Osteocyte (in vitro differentiated cells): ENCODE results near the gene OXSM. TPM values are rescaled to one million over a fixed set of nuclear protein-coding genes. Genes with fewer than 3 reads are reported as not detected.

Source experiments
- DNase-seq: peaks from one replicate; pipeline ENCODE4 v3.0.0; 2021; ENCODE audit warnings: mixed read lengths; ENCODE audit not compliant: unreplicated experiment; ENCODE audit errors: extremely low spot score
- H3K27ac Mint-ChIP-seq: one replicate; pipeline ENCODE4 v1.8.0; 2021; ENCODE audit warnings: mild to moderate bottlenecking, mixed read lengths; ENCODE audit not compliant: unreplicated experiment
- H3K27me3 Mint-ChIP-seq: one replicate; pipeline ENCODE4 v1.8.0; 2021; ENCODE audit warnings: mixed read lengths; ENCODE audit not compliant: unreplicated experiment
- H3K36me3 Mint-ChIP-seq: one replicate; pipeline ENCODE4 v1.8.0; 2021; ENCODE audit warnings: mixed read lengths; ENCODE audit not compliant: unreplicated experiment
- H3K4me1 Mint-ChIP-seq: one replicate; pipeline ENCODE4 v1.8.0; 2021; ENCODE audit warnings: mixed read lengths; ENCODE audit not compliant: unreplicated experiment
- H3K4me3 Mint-ChIP-seq: one replicate; pipeline ENCODE4 v1.8.0; 2021; ENCODE audit warnings: mild to moderate bottlenecking, moderate library complexity, mixed read lengths; ENCODE audit not compliant: unreplicated experiment
- H3K9me3 Mint-ChIP-seq: one replicate; pipeline ENCODE4 v1.8.0; 2021; ENCODE audit warnings: mixed read lengths; ENCODE audit not compliant: unreplicated experiment
- total RNA-seq: library from RNA; stranded (reverse); gene quantifications from 2 replicates; pipeline ENCODE4 v1.2.1, GENCODE V29; 2021
- TF ChIP-seq, protein P1 (sequence below): fragments of 200-600 bp; sonication (generic); IDR thresholded peaks from 2 replicates; pipeline ENCODE4 v1.5.0; 2021; ENCODE audit warnings: antibody characterized with exemption, mild to moderate bottlenecking, moderate library complexity

The OXSM gene
- total RNA-seq, 1 donor from 2014 or later = 7.7 TPM

DNA sequence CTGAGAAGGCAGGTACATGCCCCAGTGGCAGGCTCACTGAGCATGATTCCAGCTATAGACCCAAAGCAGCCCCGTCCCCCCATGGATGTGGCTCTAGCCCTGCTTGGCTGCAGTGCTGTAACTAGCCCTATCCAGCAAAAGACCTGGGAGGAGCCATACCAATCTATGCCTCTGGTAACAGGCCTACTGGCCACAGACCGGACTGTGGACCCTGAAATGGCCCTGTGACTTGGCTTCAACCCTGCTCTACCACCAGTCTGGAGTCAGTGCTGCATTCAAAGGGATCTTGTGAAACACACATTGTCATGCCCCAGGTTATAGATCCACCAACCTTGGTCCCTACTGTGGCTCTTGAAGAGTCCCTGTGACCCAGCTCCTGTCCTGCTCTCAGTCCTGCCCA lies 46.7 kb downstream of the OXSM start:
- peaks cover 35% of the 10 kb centered on the region for H3K27me3 Mint-ChIP-seq
- TF ChIP-seq, protein P1, sequence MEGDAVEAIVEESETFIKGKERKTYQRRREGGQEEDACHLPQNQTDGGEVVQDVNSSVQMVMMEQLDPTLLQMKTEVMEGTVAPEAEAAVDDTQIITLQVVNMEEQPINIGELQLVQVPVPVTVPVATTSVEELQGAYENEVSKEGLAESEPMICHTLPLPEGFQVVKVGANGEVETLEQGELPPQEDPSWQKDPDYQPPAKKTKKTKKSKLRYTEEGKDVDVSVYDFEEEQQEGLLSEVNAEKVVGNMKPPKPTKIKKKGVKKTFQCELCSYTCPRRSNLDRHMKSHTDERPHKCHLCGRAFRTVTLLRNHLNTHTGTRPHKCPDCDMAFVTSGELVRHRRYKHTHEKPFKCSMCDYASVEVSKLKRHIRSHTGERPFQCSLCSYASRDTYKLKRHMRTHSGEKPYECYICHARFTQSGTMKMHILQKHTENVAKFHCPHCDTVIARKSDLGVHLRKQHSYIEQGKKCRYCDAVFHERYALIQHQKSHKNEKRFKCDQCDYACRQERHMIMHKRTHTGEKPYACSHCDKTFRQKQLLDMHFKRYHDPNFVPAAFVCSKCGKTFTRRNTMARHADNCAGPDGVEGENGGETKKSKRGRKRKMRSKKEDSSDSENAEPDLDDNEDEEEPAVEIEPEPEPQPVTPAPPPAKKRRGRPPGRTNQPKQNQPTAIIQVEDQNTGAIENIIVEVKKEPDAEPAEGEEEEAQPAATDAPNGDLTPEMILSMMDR = no peak
- H3K4me3 Mint-ChIP-seq = no peak overlapping the region
- H3K4me1 Mint-ChIP-seq = no peaks in the 10 kb centered on the region
- H3K9me3 Mint-ChIP-seq = no peaks in the 10 kb centered on the region
- DNase-seq = no peak
- H3K36me3 Mint-ChIP-seq = no peaks in the 10 kb centered on the region
- no peak overlapping the region for H3K27ac Mint-ChIP-seq

DNA sequence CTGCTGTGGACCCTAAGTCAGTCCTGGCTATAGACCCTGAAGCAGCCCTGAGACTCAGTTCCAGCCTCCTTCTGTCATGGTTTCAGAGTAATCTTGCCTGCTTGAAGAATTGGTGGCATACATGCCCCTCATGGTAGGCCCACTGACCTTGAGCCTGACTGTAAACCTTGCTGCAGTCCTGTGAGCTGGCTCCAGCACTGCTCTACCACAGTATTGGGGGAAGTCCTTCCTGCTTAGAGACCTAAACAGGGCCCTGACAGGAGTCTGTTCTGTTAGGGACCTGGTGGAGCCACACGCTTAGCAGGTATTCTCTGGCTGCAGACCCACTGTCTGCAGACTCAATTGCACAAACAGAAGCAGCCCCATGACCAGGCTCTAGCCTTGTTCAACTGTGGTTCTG lies 47.1 kb downstream of the OXSM start:
- DNase-seq = no peak
- TF ChIP-seq, protein P1 = no peak
- Mint-ChIP-seq H3K27ac (no peak overlapping the region), H3K9me3 (no peaks in the 10 kb centered on the region), H3K4me3 (no peak overlapping the region), H3K27me3 (peaks cover 38% of the 10 kb centered on the region), H3K36me3 (no peaks in the 10 kb centered on the region), H3K4me1 (no peaks in the 10 kb centered on the region)

DNA sequence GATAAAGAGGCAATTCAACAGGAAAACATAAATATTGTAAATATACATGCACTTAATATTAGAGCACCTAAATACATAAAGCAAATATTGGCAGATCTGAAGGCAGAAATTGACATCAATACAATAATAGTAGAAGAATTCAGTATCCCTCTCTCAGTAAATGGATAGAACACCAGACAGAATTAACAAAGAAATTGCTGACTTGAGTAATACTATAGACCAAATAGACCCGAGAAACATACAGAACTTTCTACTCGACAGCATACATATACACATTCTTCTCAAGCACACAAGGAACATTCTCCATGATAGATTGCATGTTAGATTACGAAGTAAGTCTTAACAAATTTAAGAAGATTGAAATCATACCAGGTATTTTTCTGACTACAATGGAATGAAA lies 50.2 kb downstream of the OXSM start:
- H3K27ac Mint-ChIP-seq = no peak overlapping the region
- no peak overlapping the region for H3K4me3 Mint-ChIP-seq
- TF ChIP-seq, protein P1 = no peak
- H3K36me3 Mint-ChIP-seq = no peaks in the 10 kb centered on the region
- H3K9me3 Mint-ChIP-seq = no peaks in the 10 kb centered on the region
- no peak for DNase-seq
- no peaks in the 10 kb centered on the region for H3K4me1 Mint-ChIP-seq
- H3K27me3 Mint-ChIP-seq = peaks cover 33% of the 10 kb centered on the region

DNA sequence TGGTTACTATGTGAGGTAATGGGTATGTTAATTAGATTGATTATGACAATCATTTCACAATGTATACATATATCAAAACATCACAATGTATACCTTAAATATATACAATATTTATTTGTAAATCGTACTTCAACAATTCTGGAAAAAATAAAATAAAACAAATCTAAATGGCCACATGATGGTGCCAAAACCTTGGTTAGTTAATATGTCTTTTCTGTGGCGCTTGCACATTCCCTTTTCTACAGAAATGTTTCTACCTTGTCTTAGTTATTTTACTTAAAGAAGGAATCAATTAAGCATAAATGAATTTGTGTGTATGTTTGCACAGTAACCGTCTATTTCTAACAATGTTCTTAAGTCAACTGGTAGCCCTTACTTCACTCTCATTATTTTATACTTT lies 53.4 kb downstream of the OXSM start:
- Mint-ChIP-seq H3K36me3 (no peaks in the 10 kb centered on the region), H3K27ac (no peak overlapping the region), H3K4me3 (no peak overlapping the region), H3K4me1 (no peaks in the 10 kb centered on the region), H3K27me3 (peaks cover 28% of the 10 kb centered on the region), H3K9me3 (no peaks in the 10 kb centered on the region)
- no peak for DNase-seq
- TF ChIP-seq, protein P1 = peak; percentile 40

Other genes starting within 250 kb of the OXSM start
- gene TOP2B, start 125.2 kb upstream of the OXSM start, total RNA-seq = 90.1 and 99.5 TPM in 2 replicates
- 28.9 and 29.6 TPM in 2 replicates for gene NGLY1, start 6.6 kb upstream of the OXSM start, total RNA-seq